ENCODE data around the gene IGSF10.
"Not testable (repeated sequence)": the region's sequence is repeated elsewhere in the genome, so short reads cannot be mapped to it uniquely, and the experiment has no call there.

IGSF10 gene, protein sequence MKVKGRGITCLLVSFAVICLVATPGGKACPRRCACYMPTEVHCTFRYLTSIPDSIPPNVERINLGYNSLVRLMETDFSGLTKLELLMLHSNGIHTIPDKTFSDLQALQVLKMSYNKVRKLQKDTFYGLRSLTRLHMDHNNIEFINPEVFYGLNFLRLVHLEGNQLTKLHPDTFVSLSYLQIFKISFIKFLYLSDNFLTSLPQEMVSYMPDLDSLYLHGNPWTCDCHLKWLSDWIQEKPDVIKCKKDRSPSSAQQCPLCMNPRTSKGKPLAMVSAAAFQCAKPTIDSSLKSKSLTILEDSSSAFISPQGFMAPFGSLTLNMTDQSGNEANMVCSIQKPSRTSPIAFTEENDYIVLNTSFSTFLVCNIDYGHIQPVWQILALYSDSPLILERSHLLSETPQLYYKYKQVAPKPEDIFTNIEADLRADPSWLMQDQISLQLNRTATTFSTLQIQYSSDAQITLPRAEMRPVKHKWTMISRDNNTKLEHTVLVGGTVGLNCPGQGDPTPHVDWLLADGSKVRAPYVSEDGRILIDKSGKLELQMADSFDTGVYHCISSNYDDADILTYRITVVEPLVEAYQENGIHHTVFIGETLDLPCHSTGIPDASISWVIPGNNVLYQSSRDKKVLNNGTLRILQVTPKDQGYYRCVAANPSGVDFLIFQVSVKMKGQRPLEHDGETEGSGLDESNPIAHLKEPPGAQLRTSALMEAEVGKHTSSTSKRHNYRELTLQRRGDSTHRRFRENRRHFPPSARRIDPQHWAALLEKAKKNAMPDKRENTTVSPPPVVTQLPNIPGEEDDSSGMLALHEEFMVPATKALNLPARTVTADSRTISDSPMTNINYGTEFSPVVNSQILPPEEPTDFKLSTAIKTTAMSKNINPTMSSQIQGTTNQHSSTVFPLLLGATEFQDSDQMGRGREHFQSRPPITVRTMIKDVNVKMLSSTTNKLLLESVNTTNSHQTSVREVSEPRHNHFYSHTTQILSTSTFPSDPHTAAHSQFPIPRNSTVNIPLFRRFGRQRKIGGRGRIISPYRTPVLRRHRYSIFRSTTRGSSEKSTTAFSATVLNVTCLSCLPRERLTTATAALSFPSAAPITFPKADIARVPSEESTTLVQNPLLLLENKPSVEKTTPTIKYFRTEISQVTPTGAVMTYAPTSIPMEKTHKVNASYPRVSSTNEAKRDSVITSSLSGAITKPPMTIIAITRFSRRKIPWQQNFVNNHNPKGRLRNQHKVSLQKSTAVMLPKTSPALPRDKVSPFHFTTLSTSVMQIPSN (N-terminal part only)

GRCh38 chr3:151460774-151461450, at the start of gene IGSF10:
TSS of gene IGSF10 (minus strand) at chr3:151461061. CDS start at chr3:151458709, 2,352 bp downstream.
- Histone ChIP-seq H3K4me3 (peak within 1 kb of the TSS; percentile 67), H3K27ac (no peak within 1 kb of the TSS)
- no peak for DNase-seq (ENCODE audit: low spot score)
- TF ChIP-seq CTCF (IDR thresholded peaks at IDR 0.05), result no peak

DNA sequence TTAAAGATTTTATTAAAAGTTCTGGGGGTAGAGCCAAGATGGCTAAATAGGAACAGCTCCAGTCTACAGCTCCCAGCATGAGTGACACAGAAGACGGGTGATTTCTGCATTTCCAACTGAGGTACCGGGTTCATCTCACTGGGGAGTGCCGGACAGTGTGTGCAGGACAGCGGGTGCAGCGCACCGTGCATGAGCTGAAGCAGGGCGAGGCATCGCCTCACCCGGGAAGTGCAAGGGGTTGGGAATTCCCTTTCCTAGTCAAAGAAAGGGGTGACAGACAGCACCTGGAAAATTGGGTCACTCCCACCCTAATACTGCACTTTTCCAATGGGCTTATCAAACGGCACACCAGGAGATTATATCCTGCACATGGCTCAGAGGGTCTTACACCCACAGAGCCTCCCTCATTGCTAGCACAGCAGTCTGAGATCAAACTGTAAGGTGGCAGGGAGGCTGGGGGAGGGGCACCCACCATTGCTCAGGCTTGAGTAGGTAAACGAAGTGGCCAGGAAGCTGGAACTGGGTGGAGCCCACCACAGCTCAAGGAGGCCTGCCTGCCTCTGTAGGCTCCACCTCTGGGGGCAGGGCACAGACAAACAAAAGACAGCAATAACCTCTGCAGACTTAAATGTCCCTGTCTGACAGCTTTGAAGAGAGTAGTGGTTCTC, 48.7 kb upstream of the IGSF10 start:
- not testable (repeated sequence) for H3K4me3 ChIP-seq; DNase-seq (ENCODE audit: low spot score); H3K27ac ChIP-seq

- TF ChIP-seq CTCF (IDR thresholded peaks at IDR 0.05), result no peak
- no peak overlapping the region for H3K27ac ChIP-seq
- DNase-seq (ENCODE audit: low spot score), result no peak
- H3K4me3 ChIP-seq, result no peak overlapping the region
Measured at GRCh38 chr3:151504606-151505005, 43.7 kb upstream of the IGSF10 start.

- TF ChIP-seq CTCF (IDR thresholded peaks at IDR 0.05), result no peak
- Histone ChIP-seq H3K4me3 (no peak overlapping the region), H3K27ac (no peak overlapping the region)
- no peak for DNase-seq (ENCODE audit: low spot score)
Measured at GRCh38 chr3:151503074-151503473, 42.2 kb upstream of the IGSF10 start.

- peak overlapping the region; percentile 3 to 9 for H3K27ac ChIP-seq
- no peak for DNase-seq (ENCODE audit: low spot score)
- no peak overlapping the region for H3K4me3 ChIP-seq
- no peak for TF ChIP-seq CTCF (IDR thresholded peaks at IDR 0.05)
Measured at GRCh38 chr3:151501923-151502632, 41.2 kb upstream of the IGSF10 start.

GRCh38 chr3:151501171-151501922, 40.5 kb upstream of the IGSF10 start:
- no peak for TF ChIP-seq CTCF (IDR thresholded peaks at IDR 0.05)
- DNase-seq (ENCODE audit: low spot score), result no peak
- H3K27ac ChIP-seq, result peak overlapping the region; percentile 3 to 9

More at GRCh38 chr3:151501171-151501922, 40.5 kb upstream of the IGSF10 start:
- H3K4me3 ChIP-seq, result no peak overlapping the region
